Mesothelial cell of epicardium (in vitro differentiated cells): ENCODE results near the gene VPS8. TPM values are rescaled to one million over a fixed set of nuclear protein-coding genes. Genes with fewer than 3 reads are reported as not detected.
A peak's percentile ranks its signal among the peaks of the same experiment; 100 is the strongest.

ENCODE experiments used
- DNase-seq, 2 experiments: peaks; one replicate each; pipeline ENCODE4 v3.0.0; 2021; ENCODE audit warnings: low spot score in 2 of 2; ENCODE audit not compliant: unreplicated experiment in 2 of 2
- H3K27ac Mint-ChIP-seq: 2 replicates; pipeline ENCODE4 v1.8.0; 2021; ENCODE audit warnings: mixed read lengths
- H3K27me3 Mint-ChIP-seq: 2 replicates; pipeline ENCODE4 v1.8.0; 2021; ENCODE audit warnings: low read depth, mixed read lengths
- H3K36me3 Mint-ChIP-seq: 2 replicates; pipeline ENCODE4 v1.8.0; 2021; ENCODE audit warnings: mixed read lengths
- H3K4me1 Mint-ChIP-seq: 2 replicates; pipeline ENCODE4 v1.8.0; 2021; ENCODE audit warnings: mixed read lengths
- H3K4me3 Mint-ChIP-seq: 2 replicates; pipeline ENCODE4 v1.8.0; 2021; ENCODE audit warnings: mild to moderate bottlenecking, moderate library complexity, mixed read lengths
- H3K9me3 Mint-ChIP-seq: 2 replicates; pipeline ENCODE4 v1.8.0; 2021; ENCODE audit warnings: mixed read lengths
- total RNA-seq: library from RNA; stranded (reverse); gene quantifications from 3 replicates; pipeline ENCODE4 v1.2.1, GENCODE V29; 2021
- TF ChIP-seq, protein P1 (sequence below): fragments of 200-600 bp; sonication (generic); IDR thresholded peaks from one replicate; pipeline ENCODE4 v1.5.0; 2021; ENCODE audit warnings: antibody characterized with exemption; ENCODE audit not compliant: unreplicated experiment

VPS8 gene
- total RNA-seq, 1 donor from 2014 or later: 82.4 TPM

DNA sequence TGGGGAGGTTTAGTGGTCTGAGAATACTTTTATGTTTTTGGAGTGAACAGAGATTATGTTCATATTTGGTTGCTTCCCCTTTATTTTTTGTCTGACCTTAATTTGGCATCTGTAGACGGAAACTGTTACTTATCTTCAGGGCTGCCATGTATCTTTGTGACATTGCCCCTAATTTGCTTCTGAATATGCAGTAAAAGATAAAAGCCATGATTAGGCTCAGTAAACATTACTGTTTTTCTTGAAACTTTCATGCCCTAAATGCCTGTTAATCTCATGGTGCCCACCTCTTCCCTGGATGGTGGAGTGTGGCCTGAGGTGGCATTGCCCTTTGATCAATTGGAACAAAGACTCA lies 234.2 kb downstream of the VPS8 start:
- TF ChIP-seq, protein P1, sequence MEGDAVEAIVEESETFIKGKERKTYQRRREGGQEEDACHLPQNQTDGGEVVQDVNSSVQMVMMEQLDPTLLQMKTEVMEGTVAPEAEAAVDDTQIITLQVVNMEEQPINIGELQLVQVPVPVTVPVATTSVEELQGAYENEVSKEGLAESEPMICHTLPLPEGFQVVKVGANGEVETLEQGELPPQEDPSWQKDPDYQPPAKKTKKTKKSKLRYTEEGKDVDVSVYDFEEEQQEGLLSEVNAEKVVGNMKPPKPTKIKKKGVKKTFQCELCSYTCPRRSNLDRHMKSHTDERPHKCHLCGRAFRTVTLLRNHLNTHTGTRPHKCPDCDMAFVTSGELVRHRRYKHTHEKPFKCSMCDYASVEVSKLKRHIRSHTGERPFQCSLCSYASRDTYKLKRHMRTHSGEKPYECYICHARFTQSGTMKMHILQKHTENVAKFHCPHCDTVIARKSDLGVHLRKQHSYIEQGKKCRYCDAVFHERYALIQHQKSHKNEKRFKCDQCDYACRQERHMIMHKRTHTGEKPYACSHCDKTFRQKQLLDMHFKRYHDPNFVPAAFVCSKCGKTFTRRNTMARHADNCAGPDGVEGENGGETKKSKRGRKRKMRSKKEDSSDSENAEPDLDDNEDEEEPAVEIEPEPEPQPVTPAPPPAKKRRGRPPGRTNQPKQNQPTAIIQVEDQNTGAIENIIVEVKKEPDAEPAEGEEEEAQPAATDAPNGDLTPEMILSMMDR: no peak
- Mint-ChIP-seq H3K36me3 (peaks cover 28% of the 10 kb centered on the region), H3K27ac (peak overlapping the region; percentile 85), H3K4me3 (no peak overlapping the region), H3K9me3 (no peaks in the 10 kb centered on the region), H3K27me3 (no peaks in the 10 kb centered on the region), H3K4me1 (peaks cover 15% of the 10 kb centered on the region)
- DNase-seq: no peak

DNA sequence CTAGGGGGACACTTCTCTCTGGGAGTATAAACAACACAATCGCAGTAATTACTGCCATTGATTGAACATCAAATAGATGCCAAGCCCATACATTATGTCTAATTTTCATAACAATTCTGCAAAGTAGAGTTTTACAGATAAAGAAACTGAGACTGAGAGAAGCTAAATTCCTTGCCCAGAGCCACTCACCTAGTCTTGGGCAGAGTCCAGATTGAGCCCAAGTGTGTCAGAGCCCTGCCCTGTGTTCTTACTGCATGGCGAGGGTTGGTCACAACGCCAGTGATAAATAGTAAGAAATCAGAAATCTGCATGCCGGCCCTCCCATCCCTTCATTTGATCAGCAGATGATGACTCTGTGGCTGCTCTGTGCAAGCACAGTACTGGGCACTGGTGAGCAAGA lies 234.6 kb downstream of the VPS8 start:
- DNase-seq: no peak
- Mint-ChIP-seq H3K9me3 (no peaks in the 10 kb centered on the region), H3K27me3 (no peaks in the 10 kb centered on the region), H3K4me1 (peaks cover 15% of the 10 kb centered on the region), H3K4me3 (no peak overlapping the region), H3K27ac (no peak overlapping the region), H3K36me3 (peaks cover 31% of the 10 kb centered on the region)
- TF ChIP-seq, protein P1: no peak

DNA sequence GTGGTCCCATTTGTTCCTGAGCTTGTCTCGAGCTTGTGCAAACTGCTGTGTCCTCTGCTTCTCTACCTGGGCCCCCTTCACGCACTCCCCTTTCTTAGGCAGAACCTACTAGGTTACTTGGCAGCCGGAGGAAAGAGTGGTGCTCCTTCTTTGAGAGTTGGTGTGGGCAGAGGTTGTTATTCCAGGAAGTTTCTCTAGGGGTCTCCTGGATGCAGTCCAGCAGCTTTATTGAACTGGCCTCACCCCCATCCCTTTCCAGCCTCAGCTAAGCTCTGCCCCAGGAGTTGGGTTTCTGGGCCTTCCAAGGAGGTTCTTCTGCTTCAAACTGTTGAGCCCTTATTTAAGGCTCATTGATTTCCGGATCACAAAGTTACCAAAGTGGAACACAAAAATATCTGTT lies 237.7 kb downstream of the VPS8 start:
- Mint-ChIP-seq H3K27ac (no peak overlapping the region), H3K36me3 (peaks cover 59% of the 10 kb centered on the region), H3K4me1 (peaks cover 13% of the 10 kb centered on the region), H3K9me3 (peaks cover 6% of the 10 kb centered on the region), H3K27me3 (no peaks in the 10 kb centered on the region), H3K4me3 (no peak overlapping the region)
- no peak for DNase-seq
- TF ChIP-seq, protein P1: no peak

DNA sequence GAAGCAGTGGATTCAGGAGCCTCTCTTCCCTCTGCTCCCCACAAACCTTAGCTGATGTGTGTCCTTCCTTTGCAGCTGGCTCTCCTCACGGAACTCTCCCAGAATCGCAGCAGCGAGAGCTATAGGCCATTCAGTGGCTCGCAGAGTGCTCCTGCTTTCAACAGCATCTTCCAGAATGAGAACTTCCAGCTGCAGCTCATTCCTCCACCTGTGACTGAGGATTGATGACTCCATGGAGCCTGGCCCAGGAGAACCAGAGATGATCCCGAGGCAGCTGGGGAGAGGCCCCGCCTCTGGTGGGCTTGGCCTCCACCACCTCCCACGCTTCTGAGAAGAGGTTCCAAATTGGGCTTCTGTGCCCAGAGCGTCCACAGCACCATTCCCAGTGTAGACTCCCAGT lies 239.8 kb downstream of the VPS8 start:
- Mint-ChIP-seq H3K4me3 (no peak overlapping the region), H3K9me3 (peaks cover 25% of the 10 kb centered on the region), H3K27me3 (no peaks in the 10 kb centered on the region), H3K27ac (no peak overlapping the region), H3K4me1 (no peaks in the 10 kb centered on the region), H3K36me3 (peaks cover 76% of the 10 kb centered on the region)
- no peak for DNase-seq
- TF ChIP-seq, protein P1: no peak

DNA sequence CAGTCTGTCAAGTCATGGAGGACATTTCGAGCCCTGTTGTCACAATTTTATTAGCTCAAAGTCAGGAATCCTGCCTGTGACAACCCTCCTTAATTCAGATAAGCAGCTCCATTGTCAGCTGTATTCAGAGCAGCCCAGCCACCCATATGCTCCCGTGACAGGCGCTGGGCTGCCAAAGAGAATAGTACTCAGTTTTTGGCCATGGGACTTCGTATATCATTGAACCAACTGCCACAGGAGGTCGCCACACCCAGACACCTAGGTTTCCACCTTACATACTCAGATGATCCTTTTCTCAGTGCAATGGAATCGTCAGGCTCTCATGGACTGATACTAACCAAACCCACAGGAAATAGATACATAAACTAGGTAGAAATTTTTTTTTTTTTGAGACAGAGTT lies 240.7 kb downstream of the VPS8 start:
- TF ChIP-seq, protein P1: no peak
- no peak overlapping the region for H3K4me3 Mint-ChIP-seq
- H3K9me3 Mint-ChIP-seq: peaks cover 33% of the 10 kb centered on the region
- no peaks in the 10 kb centered on the region for H3K4me1 Mint-ChIP-seq
- peaks cover 83% of the 10 kb centered on the region for H3K36me3 Mint-ChIP-seq
- no peaks in the 10 kb centered on the region for H3K27me3 Mint-ChIP-seq
- no peak for DNase-seq
- H3K27ac Mint-ChIP-seq: no peak overlapping the region

DNA sequence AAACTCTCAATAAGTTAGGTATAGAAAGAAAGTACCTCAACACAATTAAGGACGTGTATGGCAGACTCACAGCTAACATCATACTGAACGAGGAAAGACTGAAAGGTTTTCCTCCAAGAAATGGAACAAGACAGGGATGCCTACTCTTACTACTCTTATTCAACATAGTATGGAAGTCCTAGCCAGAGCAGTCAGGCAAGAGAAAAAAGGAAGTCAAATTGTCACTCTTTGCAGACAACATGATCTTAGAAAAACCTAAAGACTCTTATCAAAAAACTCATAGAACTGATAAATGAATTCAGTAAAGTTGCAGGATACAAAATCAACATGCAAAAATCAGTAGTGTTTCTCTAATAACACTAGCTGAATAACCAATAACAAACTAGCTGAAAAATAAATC lies 244.9 kb downstream of the VPS8 start:
- H3K36me3 Mint-ChIP-seq: peaks cover 62% of the 10 kb centered on the region
- no peak overlapping the region for H3K27ac Mint-ChIP-seq
- no peaks in the 10 kb centered on the region for H3K27me3 Mint-ChIP-seq
- no peaks in the 10 kb centered on the region for H3K4me1 Mint-ChIP-seq
- TF ChIP-seq, protein P1: no peak
- no peak for DNase-seq
- peaks cover 62% of the 10 kb centered on the region for H3K9me3 Mint-ChIP-seq
- no peak overlapping the region for H3K4me3 Mint-ChIP-seq
